ENCODE measurements around the gene PROM1.
A peak's percentile ranks its signal among the peaks of the same experiment; 100 is the strongest.

PROM1 gene

GRCh38 chr4:15935504-15936402, 148.1 kb downstream of the PROM1 start:
- DNase-seq (ENCODE audit: insufficient read length, low spot score) (no peak), FAIRE-seq (no peak)
- no peak for TF ChIP-seq POLR2A (IDR thresholded peaks at IDR 0.05; ENCODE audit: low read depth, low read length)

- no peak for DNase-seq (ENCODE audit: insufficient read length, low spot score)
- no peak for TF ChIP-seq POLR2A (IDR thresholded peaks at IDR 0.05; ENCODE audit: low read depth, low read length)
- FAIRE-seq, result no peak
Measured at GRCh38 chr4:15934259-15934658, 149.6 kb downstream of the PROM1 start.

GRCh38 chr4:15931451-15932210, 152.2 kb downstream of the PROM1 start:
- TF ChIP-seq POLR2A (IDR thresholded peaks at IDR 0.05; ENCODE audit: low read depth, low read length), result no peak
- FAIRE-seq, result no peak
- DNase-seq (ENCODE audit: insufficient read length, low spot score), result no peak

- DNase-seq (ENCODE audit: insufficient read length, low spot score) (no peak), FAIRE-seq (no peak)
- no peak for TF ChIP-seq POLR2A (IDR thresholded peaks at IDR 0.05; ENCODE audit: low read depth, low read length)
Measured at GRCh38 chr4:15930314-15930713, 153.5 kb downstream of the PROM1 start.

GRCh38 chr4:15929540-15929939, 154.3 kb downstream of the PROM1 start:
- no peak for FAIRE-seq
- TF ChIP-seq POLR2A (IDR thresholded peaks at IDR 0.05; ENCODE audit: low read depth, low read length), result no peak

GRCh38 chr4:15928883-15929282, 154.9 kb downstream of the PROM1 start:
- FAIRE-seq (no peak), DNase-seq (ENCODE audit: insufficient read length, low spot score) (no peak)
- TF ChIP-seq POLR2A (IDR thresholded peaks at IDR 0.05; ENCODE audit: low read depth, low read length), result no peak

More at GRCh38 chr4:15929540-15929939, 154.3 kb downstream of the PROM1 start:
- no peak for DNase-seq (ENCODE audit: insufficient read length, low spot score)

GRCh38 chr4:15926486-15926885, 157.3 kb downstream of the PROM1 start:
- no peak for TF ChIP-seq POLR2A (IDR thresholded peaks at IDR 0.05; ENCODE audit: low read depth, low read length)
- no peak for FAIRE-seq

GRCh38 chr4:15925830-15926229, 158.0 kb downstream of the PROM1 start:
- DNase-seq (ENCODE audit: insufficient read length, low spot score), result no peak
- no peak for TF ChIP-seq POLR2A (IDR thresholded peaks at IDR 0.05; ENCODE audit: low read depth, low read length)
- no peak for FAIRE-seq

More at GRCh38 chr4:15926486-15926885, 157.3 kb downstream of the PROM1 start:
- DNase-seq (ENCODE audit: insufficient read length, low spot score), result no peak

- DNase-seq (ENCODE audit: insufficient read length, low spot score), result no peak
Measured at GRCh38 chr4:15921592-15921932, 162.3 kb downstream of the PROM1 start.

GRCh38 chr4:15920723-15921591, 162.9 kb downstream of the PROM1 start:
- TF ChIP-seq POLR2A (IDR thresholded peaks at IDR 0.05; ENCODE audit: low read depth, low read length), result no peak
- DNase-seq (ENCODE audit: insufficient read length, low spot score), result peak; percentile 30

More at GRCh38 chr4:15921592-15921932, 162.3 kb downstream of the PROM1 start:
- no peak for FAIRE-seq
- no peak for TF ChIP-seq POLR2A (IDR thresholded peaks at IDR 0.05; ENCODE audit: low read depth, low read length)

GRCh38 chr4:15918484-15919129, 165.2 kb downstream of the PROM1 start:
- DNase-seq (ENCODE audit: insufficient read length, low spot score) (no peak), FAIRE-seq (no peak)
- TF ChIP-seq POLR2A (IDR thresholded peaks at IDR 0.05; ENCODE audit: low read depth, low read length), result no peak

More at GRCh38 chr4:15920723-15921591, 162.9 kb downstream of the PROM1 start:
- peak; percentile 98 for FAIRE-seq

Data from H54 (cell line).